Testis (tissue), 2 donors: ENCODE data around the gene MEPCE.

ENCODE experiments used
- CTCF ChIP-seq, 3 experiments: fragments of 450-650 bp in 2 of 3; fragments of 200-600 bp in 1 of 3; sonication (generic) in 1 of 3; IDR thresholded peaks; one replicate each; pipeline ENCODE4 v1.5.1; 2016 to 2019; ENCODE audit warnings: antibody characterized with exemption in 3 of 3, mild to moderate bottlenecking in 2 of 3, moderate library complexity in 1 of 3
- POLR2A ChIP-seq: fragments of 450-650 bp; IDR thresholded peaks from one replicate; pipeline ENCODE4 v1.6.1; 2017; ENCODE audit warnings: antibody characterized with exemption, mild to moderate bottlenecking, moderate library complexity

- no peak for TF ChIP-seq CTCF (IDR thresholded peaks at IDR 0.05)
- no peak for TF ChIP-seq POLR2A
These were observed 12.3 kb downstream of the MEPCE start for GRCh38 chr7:100441641-100442535.
